Keratinocyte (primary cell): ENCODE measurements around the gene CSTA. TPM values are rescaled to one million over a fixed set of nuclear protein-coding genes. Genes with fewer than 3 reads are reported as not detected.
"Not testable (repeated sequence)": the region's sequence is repeated elsewhere in the genome, so short reads cannot be mapped to it uniquely, and the experiment has no call there.

ENCODE experiments used
- DNase-seq: peaks from one replicate; pipeline ENCODE4 v3.0.0-alpha.2; 2011; ENCODE audit warnings: low read depth, missing footprints, low spot score
- FAIRE-seq: peaks from 2 replicates; lab custom pipeline; 2011; peaks lifted over from hg19 to GRCh38; lab: Jason Lieb, UNC
- H2AFZ ChIP-seq: 2 replicates; pipeline ENCODE4 v1.6.0; 2012; ENCODE audit warnings: low read length, control low read depth, inconsistent platforms; ENCODE audit not compliant: control insufficient read depth
- H3K27ac ChIP-seq: 2 replicates; pipeline ENCODE4 v1.5.1; 2011; ENCODE audit warnings: low read length; ENCODE audit not compliant: control insufficient read depth, insufficient read depth
- H3K27me3 ChIP-seq: 3 replicates; pipeline ENCODE4 v1.6.0; 2011; ENCODE audit warnings: low read length; ENCODE audit not compliant: control insufficient read depth, insufficient read depth; ENCODE audit errors: extremely low read depth
- H3K36me3 ChIP-seq, 2 experiments: 2 replicates in 1 of 2; 3 replicates in 1 of 2; pipeline ENCODE4 v1.5.1; 2011; ENCODE audit warnings: low read length in 2 of 2, mild to moderate bottlenecking in 1 of 2; ENCODE audit not compliant: control insufficient read depth in 2 of 2, insufficient read depth in 2 of 2; ENCODE audit errors: extremely low read depth in 1 of 2
- H3K4me1 ChIP-seq: 3 replicates; pipeline ENCODE4 v1.5.1; 2011; ENCODE audit warnings: low read length; ENCODE audit not compliant: control insufficient read depth, insufficient read depth; ENCODE audit errors: extremely low read depth
- H3K4me2 ChIP-seq: 3 replicates; pipeline ENCODE4 v1.6.0; 2011; ENCODE audit warnings: low read depth, low read length; ENCODE audit not compliant: control insufficient read depth, insufficient read depth; ENCODE audit errors: extremely low read depth
- H3K4me3 ChIP-seq, 3 experiments: fragments of 200-600 bp in 1 of 3; sonication (generic) in 1 of 3; 2 replicates in 2 of 3; 3 replicates in 1 of 3; pipeline ENCODE4 v1.5.1; 2011 to 2016; ENCODE audit warnings: low read length in 3 of 3, mild to moderate bottlenecking in 3 of 3, control low read depth in 2 of 3, inconsistent platforms in 1 of 3, low read depth in 1 of 3, mixed read lengths in 1 of 3, mixed run types in 1 of 3, moderate library complexity in 1 of 3; ENCODE audit not compliant: control insufficient read depth in 2 of 3, insufficient read depth in 2 of 3; ENCODE audit errors: extremely low read depth in 1 of 3
- H3K79me2 ChIP-seq: 2 replicates; pipeline ENCODE4 v1.6.0; 2012; ENCODE audit warnings: low read length; ENCODE audit not compliant: control insufficient read depth, insufficient read depth
- H3K9ac ChIP-seq: 3 replicates; pipeline ENCODE4 v1.6.0; 2011; ENCODE audit warnings: low read length; ENCODE audit not compliant: control insufficient read depth, insufficient read depth; ENCODE audit errors: extremely low read depth
- H3K9me1 ChIP-seq: 3 replicates; pipeline ENCODE4 v1.6.0; 2011; ENCODE audit warnings: low read length; ENCODE audit not compliant: control insufficient read depth, insufficient read depth; ENCODE audit errors: extremely low read depth
- H3K9me3 ChIP-seq: 2 replicates; pipeline ENCODE4 v1.5.1; 2012; ENCODE audit warnings: low read depth, low read length; ENCODE audit not compliant: control insufficient read depth
- H4K20me1 ChIP-seq: 3 replicates; pipeline ENCODE4 v1.6.0; 2011; ENCODE audit warnings: low read length; ENCODE audit not compliant: control insufficient read depth, insufficient read depth; ENCODE audit errors: extremely low read depth
- CTCF ChIP-seq, 3 experiments: IDR thresholded peaks in 1 of 3; conservative IDR thresholded peaks in 1 of 3; optimal IDR thresholded peaks in 1 of 3; 2 replicates in 2 of 3; 3 replicates in 1 of 3; pipeline versions ENCODE3 to v1.5.1; 2011; ENCODE audit warnings: low read length in 3 of 3, mild to moderate bottlenecking in 3 of 3, moderate library complexity in 2 of 3, control low read depth in 1 of 3, inconsistent platforms in 1 of 3; ENCODE audit not compliant: insufficient read depth in 2 of 3; ENCODE audit errors: extremely low read depth in 1 of 3
- EZH2 ChIP-seq: IDR thresholded peaks from one replicate; pipeline ENCODE4 v1.6.1; 2012; ENCODE audit warnings: inconsistent platforms, mild to moderate bottlenecking, low read length, moderate library complexity
- dilution Hi-C: fragments of 300-500 bp; cut with MboI; formaldehyde crosslinking; loops from one replicate; pipeline ENCODE4 v1.7.0; 2020; ENCODE audit warnings: low sequenced_read_pairs; ENCODE audit not compliant: extremely low pct_ligation_motif_present
- polyA plus RNA-seq, 5 experiments: library from polyadenylated mRNA; depleted of rRNA in 3 of 5; stranded (reverse) in 3 of 5; stranded (forward) in 1 of 5; unstranded in 1 of 5; fragments of >200 nt; gene quantifications; 1 replicate in 1 of 5; 2 replicates in 3 of 5; 3 replicates in 1 of 5; pipeline versions ENCODE4 v1.2.1 to v1.2.3, GENCODE V29; 2011 to 2012; ENCODE audit warnings: missing spikeins in 2 of 5, low read depth in 1 of 5, low replicate concordance in 1 of 5

CSTA gene
- polyA plus RNA-seq, 1 donor (not counting 4 experiments of a cell fraction or from before 2014, with no cell fraction given): 1,138 TPM

DNA sequence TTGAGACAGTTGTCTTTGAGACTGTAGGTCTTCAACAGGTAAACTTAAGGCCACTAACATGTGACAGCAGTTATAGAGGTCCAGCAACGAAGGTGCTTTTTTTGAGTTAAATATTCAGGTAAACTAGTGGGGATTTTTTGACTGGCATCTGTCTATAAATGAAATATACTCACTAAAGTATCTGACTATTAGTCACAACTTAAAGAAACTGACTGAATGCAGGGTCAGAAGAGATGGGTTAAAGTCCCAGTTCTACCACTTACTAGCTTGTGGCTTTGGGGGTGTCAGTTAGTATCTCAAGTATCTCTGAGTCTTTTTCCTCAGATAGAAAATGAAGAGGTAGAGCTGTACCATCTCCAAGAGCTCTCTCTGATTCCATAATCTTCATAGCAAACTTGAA, 40.0 kb downstream of the CSTA start:
- H3K4me2 ChIP-seq: no peak overlapping the region
- DNase-seq: no peak
- H3K9ac ChIP-seq: no peak overlapping the region
- H3K36me3 ChIP-seq: peaks cover 9 to 25% of the 10 kb centered on the region in 2 experiments
- H2AFZ ChIP-seq: no peak overlapping the region
- no peak overlapping the region for H3K4me3 ChIP-seq
- no peaks in the 10 kb centered on the region for H3K79me2 ChIP-seq
- dilution Hi-C loops: no loop called here
- H3K27ac ChIP-seq: no peak overlapping the region
- no peak for TF ChIP-seq CTCF (optimal IDR thresholded peaks at IDR 0.05 in 1 of 3, IDR thresholded peaks at IDR 0.05 in 1 of 3, conservative IDR thresholded peaks at IDR 0.05 in 1 of 3; ENCODE audit: extremely low read depth in 1 of 3, insufficient read depth in 2 of 3, low read length in 3 of 3)
- no peak for TF ChIP-seq EZH2
- no peaks in the 10 kb centered on the region for H4K20me1 ChIP-seq
- no peak for FAIRE-seq
- no peaks in the 10 kb centered on the region for H3K9me1 ChIP-seq
- H3K9me3 ChIP-seq: no peaks in the 10 kb centered on the region
- no peaks in the 10 kb centered on the region for H3K4me1 ChIP-seq
- no peaks in the 10 kb centered on the region for H3K27me3 ChIP-seq

DNA sequence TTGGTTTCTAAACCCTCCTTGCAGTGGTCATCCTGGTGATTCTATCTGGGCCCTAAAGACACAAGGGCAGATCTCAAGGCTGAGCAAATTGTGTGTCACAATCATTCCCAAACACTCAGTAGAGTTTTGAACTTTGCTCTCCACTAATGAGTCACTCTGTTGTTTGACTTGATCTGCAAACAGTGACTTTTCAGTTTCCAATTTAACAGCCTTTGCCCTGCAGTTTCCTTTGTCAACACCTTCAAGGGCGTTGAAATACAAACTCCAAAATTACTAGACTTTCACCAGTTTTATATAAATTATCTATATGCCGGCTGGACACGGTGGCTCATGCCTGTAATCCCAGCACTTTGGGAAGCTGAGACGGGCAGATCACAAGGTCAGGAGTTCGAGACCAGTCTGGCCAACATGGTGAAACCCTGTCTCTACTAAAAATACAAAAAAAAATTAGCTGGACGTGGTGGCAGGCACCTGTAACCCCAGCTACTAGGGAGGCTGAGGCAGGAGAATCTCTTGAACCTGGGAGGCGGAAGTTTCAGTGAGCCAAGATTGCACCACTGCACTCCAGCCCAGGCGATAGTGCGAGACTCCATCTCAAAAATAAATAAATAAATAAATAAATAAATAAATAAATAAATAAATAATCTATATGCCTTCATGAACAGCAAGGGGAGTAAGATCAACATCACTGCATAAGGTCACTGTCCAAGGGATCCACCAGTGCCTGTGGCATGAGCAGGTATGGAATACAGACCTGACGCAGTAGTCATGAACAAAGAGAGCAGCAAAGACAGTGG, 40.7 kb downstream of the CSTA start:
- dilution Hi-C loops, H2AFZ ChIP-seq, H4K20me1 ChIP-seq, DNase-seq, H3K4me3 ChIP-seq, H3K9me1 ChIP-seq, H3K4me1 ChIP-seq, H3K9me3 ChIP-seq, H3K4me2 ChIP-seq, H3K27me3 ChIP-seq, H3K9ac ChIP-seq, H3K79me2 ChIP-seq, H3K27ac ChIP-seq: not testable (repeated sequence)
- H3K36me3 ChIP-seq: peaks cover 9 to 25% of the 10 kb centered on the region in 2 experiments
- FAIRE-seq: peak; percentile 61
